Left ventricle myocardium inferior (tissue), 1 donor: Measurements from ENCODE around the gene ZWILCH. TPM values are rescaled to one million over a fixed set of nuclear protein-coding genes. Genes with fewer than 3 reads are reported as not detected.
A peak's percentile ranks its signal among the peaks of the same experiment; 100 is the strongest.
"Not testable (repeated sequence)": the region's sequence is repeated elsewhere in the genome, so short reads cannot be mapped to it uniquely, and the experiment has no call there.

ENCODE experiments used
- DNase-seq: peaks from one replicate; pipeline ENCODE4 v3.0.0-alpha.2; 2020
- H3K27ac ChIP-seq: fragments of 200-600 bp; replicated peaks from 2 replicates; pipeline ENCODE4 v1.8.0; 2021
- H3K27me3 ChIP-seq: fragments of 200-600 bp; 2 replicates; pipeline ENCODE4 v1.8.0; 2021; ENCODE audit warnings: low read depth
- H3K36me3 ChIP-seq: fragments of 200-600 bp; 2 replicates; pipeline ENCODE4 v1.8.0; 2021
- H3K4me1 ChIP-seq: fragments of 200-600 bp; 2 replicates; pipeline ENCODE4 v1.8.0; 2021
- H3K4me3 ChIP-seq: fragments of 200-600 bp; 2 replicates; pipeline ENCODE4 v1.8.0; 2021; ENCODE audit warnings: mild to moderate bottlenecking, moderate library complexity
- H3K9me3 ChIP-seq: fragments of 200-600 bp; replicated peaks from 2 replicates; pipeline ENCODE4 v1.8.0; 2021
- CTCF ChIP-seq: fragments of 200-600 bp; IDR thresholded peaks from 2 replicates; pipeline ENCODE4 v1.8.0; 2021; ENCODE audit warnings: antibody characterized with exemption, mild to moderate bottlenecking, borderline replicate concordance
- intact Hi-C: fragments of 100-400 bp; cut with micrococcal nuclease; formaldehyde crosslinking; loops from one replicate; pipeline ENCODE4 v1.11.0; 2022
- total RNA-seq: library from RNA; stranded (reverse); fragmentation: NEBNext Ultra II Directional; extraction: Animal tissue kit (Norgen Biotek cat#: 25700); gene quantifications from one replicate; pipeline ENCODE4 v1.2.1, GENCODE V29; 2021
- donor health status: DM: no; HTN: yes; CAD: no; lungs with severe emphysema.

The ZWILCH gene
- total RNA-seq, 1 donor from 2014 or later, result 2.0 TPM

- H3K27me3 ChIP-seq, result no peaks in the 10 kb centered on the region
- intact Hi-C loops, result no loop called here
- H3K27ac ChIP-seq, result no peak overlapping the region
- peaks cover 86% of the 10 kb centered on the region for H3K36me3 ChIP-seq
- H3K4me3 ChIP-seq, result no peak overlapping the region
- H3K4me1 ChIP-seq, result peaks cover 27% of the 10 kb centered on the region
- no peaks in the 10 kb centered on the region for H3K9me3 ChIP-seq
- DNase-seq, result no peak
- TF ChIP-seq CTCF, result no peak
Observed at GRCh38 chr15:66491846-66492245, 13.3 kb upstream of the ZWILCH start.

- H3K9me3 ChIP-seq, result no peaks in the 10 kb centered on the region
- H3K36me3 ChIP-seq, result peaks cover 78% of the 10 kb centered on the region
- intact Hi-C loops, result no loop called here
- no peak overlapping the region for H3K27ac ChIP-seq
- peaks cover 47% of the 10 kb centered on the region for H3K4me1 ChIP-seq
- no peak for TF ChIP-seq CTCF
- DNase-seq, result no peak
- H3K4me3 ChIP-seq, result no peak overlapping the region
- no peaks in the 10 kb centered on the region for H3K27me3 ChIP-seq
Observed at GRCh38 chr15:66494262-66494661, 10.9 kb upstream of the ZWILCH start.

- intact Hi-C loops, result loop anchor here (5.0 kb wide), 1 partner anchor 110 kb away; the partner anchor contains the start of gene MAP2K1
- Histone ChIP-seq H3K27me3 (no peaks in the 10 kb centered on the region), H3K27ac (peak overlapping the region; percentile 92), H3K4me3 (peak overlapping the region; percentile 95), H3K36me3 (peaks cover 79% of the 10 kb centered on the region), H3K4me1 (peaks cover 44% of the 10 kb centered on the region), H3K9me3 (no peaks in the 10 kb centered on the region)
- no peak for DNase-seq
- TF ChIP-seq CTCF, result no peak
Observed at GRCh38 chr15:66496951-66497501, 8.1 kb upstream of the ZWILCH start.

GRCh38 chr15:66497502-66498455, 7.3 kb upstream of the ZWILCH start, which contains the start of gene SNAPC5:
TSS of gene SNAPC5 (minus strand) at chr15:66497762. CDS start at chr15:66497731, 31 bp downstream.
- Histone ChIP-seq H3K4me3 (peak within 1 kb of the TSS; percentile 95), H3K36me3 (peaks cover 79% of the 10 kb centered on the region), H3K9me3 (no peaks in the 10 kb centered on the region), H3K27ac (peak within 1 kb of the TSS; percentile 92), H3K27me3 (no peaks in the 10 kb centered on the region), H3K4me1 (peaks cover 51% of the 10 kb centered on the region)
- peak; percentile 97 for DNase-seq
- intact Hi-C loops, result loop anchor here (5.0 kb wide), 1 partner anchor 110 kb away; the partner anchor contains the start of gene MAP2K1
- peak; percentile 98 for TF ChIP-seq CTCF

GRCh38 chr15:66498501-66499386, 6.4 kb upstream of the ZWILCH start:
- Histone ChIP-seq H3K27ac (peak overlapping the region; percentile 92), H3K4me1 (peaks cover 60% of the 10 kb centered on the region), H3K9me3 (no peaks in the 10 kb centered on the region), H3K4me3 (no peak overlapping the region), H3K27me3 (no peaks in the 10 kb centered on the region), H3K36me3 (peaks cover 77% of the 10 kb centered on the region)
- intact Hi-C loops, result loop anchor here (5.0 kb wide), 1 partner anchor 111 kb away; the partner anchor contains the start of gene MAP2K1
- no peak for DNase-seq
- TF ChIP-seq CTCF, result peak; percentile 48

- intact Hi-C loops, DNase-seq, H3K4me3 ChIP-seq, H3K27ac ChIP-seq, H3K9me3 ChIP-seq, H3K27me3 ChIP-seq: not testable (repeated sequence)
- Histone ChIP-seq H3K36me3 (peaks cover 61% of the 10 kb centered on the region), H3K4me1 (peaks cover 64% of the 10 kb centered on the region)
Observed at GRCh38 chr15:66500346-66500745, 4.8 kb upstream of the ZWILCH start.
